Measurements from ENCODE around the gene HBA1. TPM values are rescaled to one million over a fixed set of nuclear protein-coding genes. Genes with fewer than 3 reads are reported as not detected.

The HBA1 gene
- total and polyA plus RNA-seq, 2 of the 8 experiments (the other 6 are each of a cell fraction or from before 2014, with no cell fraction given): 2.3 TPM

- no peak overlapping the region for H3K14ac ChIP-seq (ENCODE audit: insufficient read length)
- no peak overlapping the region for H2BK20ac ChIP-seq (ENCODE audit: low read length)
- no peak overlapping the region for H4K91ac ChIP-seq (replicated peaks; ENCODE audit: insufficient read length, low read length)
- H4K5ac ChIP-seq (ENCODE audit: insufficient read length, low read depth, low read length): no peak overlapping the region
- no peak overlapping the region for H2BK15ac ChIP-seq (ENCODE audit: low read length)
- peaks cover 41 to 94% (median 72%) of the 10 kb centered on the region in 4 experiments for H3K36me3 ChIP-seq (ENCODE audit: control insufficient read depth in 2 of 4, insufficient read depth in 4 of 4, low read length in 3 of 4)
- no peak overlapping the region for H2AK5ac ChIP-seq (ENCODE audit: low read depth, low read length)
- H3K4me1 ChIP-seq (replicated peaks in 1 of 4; ENCODE audit: control insufficient read depth in 3 of 4, insufficient read depth in 4 of 4, low read length in 3 of 4): no peaks in the 10 kb centered on the region
- no peak for FAIRE-seq
- no peak overlapping the region for H3K23ac ChIP-seq (ENCODE audit: insufficient read length)
- no peak for DNase-seq (ENCODE audit: low read depth in 1 of 2, low spot score in 2 of 2)
- no peak overlapping the region for H4K8ac ChIP-seq (ENCODE audit: extremely low read depth, insufficient read depth, low read length)
- WGBS, 2 experiments (ENCODE audit: extremely low coverage in 1 of 2, insufficient coverage in 1 of 2, insufficient read length in 1 of 2, insufficient replicate concordance in 2 of 2, low coverage in 1 of 2, low lambda C conversion rate in 2 of 2, missing lambda C conversion rate in 1 of 2): 93% methylated on average over 6 of the region's 6 CpGs; no CpG with 5 or more reads in 1 of the 2 experiments
- H3K56ac ChIP-seq (replicated peaks; ENCODE audit: insufficient read length, low read depth, low read length): no peak overlapping the region
- H2BK5ac ChIP-seq (ENCODE audit: low read depth, low read length): no peak overlapping the region
- no peaks in the 10 kb centered on the region for H3K23me2 ChIP-seq (ENCODE audit: low read depth, low read length)
- H3K79me1 ChIP-seq (ENCODE audit: low read depth, low read length): peaks cover 4% of the 10 kb centered on the region; the same call in 1 of the 2 replicates
- no peaks in the 10 kb centered on the region; a peak in 1 of 4 replicates for H3K79me2 ChIP-seq (ENCODE audit: control insufficient read depth in 1 of 2, insufficient read depth in 2 of 2, low read length in 2 of 2)
- ChIA-PET POLR2A (ENCODE audit: partially characterized antibody) (interaction anchor here (34.3 kb wide), 1 partner anchor 31 kb away, joined by 348 read pairs; the partner anchor contains the start of gene LUC7L), CTCF (ENCODE audit: partially characterized antibody) (interaction anchor here (0.6 kb wide), 1 partner anchor 98 kb away, joined by 3 read pairs; no protein-coding TSS in a partner anchor)
- no peak overlapping the region for H3K4me3 ChIP-seq (ENCODE audit: extremely low read depth in 1 of 4, insufficient read depth in 2 of 4, low read depth in 3 of 4, low read length in 4 of 4)
- peaks cover 2 to 21% of the 10 kb centered on the region in 2 experiments for H4K20me1 ChIP-seq (replicated peaks in 1 of 2; ENCODE audit: control insufficient read depth in 1 of 2, insufficient read depth in 2 of 2, low read length in 2 of 2)
- H2BK120ac ChIP-seq (replicated peaks; ENCODE audit: low read depth, low read length): no peak overlapping the region
- no peak overlapping the region for H3K9ac ChIP-seq (replicated peaks in 1 of 4; ENCODE audit: extremely low read depth in 1 of 4, low read depth in 3 of 4, low read length in 3 of 4)
- no peaks in the 10 kb centered on the region for H3K9me3 ChIP-seq (ENCODE audit: insufficient read depth in 2 of 2, low read depth in 1 of 2, low read length in 1 of 2)
- H2AFZ ChIP-seq (ENCODE audit: low read length): no peak overlapping the region
- no peak overlapping the region for H3K18ac ChIP-seq (ENCODE audit: extremely low read depth, low read length)
- TF ChIP-seq USF2 (IDR thresholded peaks at IDR 0.05; ENCODE audit: low read length) (no peak), E2F6 (IDR thresholded peaks at IDR 0.05) (no peak), EP300 (IDR thresholded peaks at IDR 0.05; ENCODE audit: borderline replicate concordance in 1 of 2, low read depth in 2 of 2, low read length in 2 of 2) (no peak), KDM1A (IDR thresholded peaks at IDR 0.05; ENCODE audit: borderline replicate concordance, low read length) (no peak), POLR2AphosphoS5 (IDR thresholded peaks at IDR 0.05; ENCODE audit: low read depth, low read length) (no peak), POLR2A (IDR thresholded peaks at IDR 0.05; ENCODE audit: control extremely low read depth in 1 of 2, low read depth in 2 of 2, low read length in 2 of 2) (no peak), TEAD4 (IDR thresholded peaks at IDR 0.05; ENCODE audit: low read depth, low read length) (no peak), KDM5A (IDR thresholded peaks at IDR 0.05; ENCODE audit: low read length) (no peak), RFX5 (IDR thresholded peaks at IDR 0.05; ENCODE audit: borderline replicate concordance, low read depth, low read length) (no peak)
- H3K4ac ChIP-seq (replicated peaks; ENCODE audit: insufficient read length, low read depth, low read length): no peak overlapping the region
- H2BK12ac ChIP-seq (ENCODE audit: low read depth, low read length): no peak overlapping the region
- H3K27me3 ChIP-seq (replicated peaks in 1 of 4; ENCODE audit: control insufficient read depth in 3 of 4, extremely low read depth in 1 of 4, insufficient read depth in 3 of 4, low read length in 3 of 4): no peaks in the 10 kb centered on the region
- H3K4me2 ChIP-seq (ENCODE audit: insufficient read depth in 1 of 2, low read depth in 2 of 2, low read length in 2 of 2): no peak overlapping the region
- no peak overlapping the region for H3K27ac ChIP-seq (ENCODE audit: low read depth, low read length)
Observed at GRCh38 chr16:194516-194915, 18.0 kb downstream of the HBA1 start.
